ENCODE results near the gene MRPL10. TPM values are rescaled to one million over a fixed set of nuclear protein-coding genes. Genes with fewer than 3 reads are reported as not detected.

Gene MRPL10
- total RNA-seq, 1 donor from 2014 or later: 33.5 TPM

- DNase-seq (ENCODE audit: low spot score): no peak
These were observed 8.8 kb upstream of the MRPL10 start for GRCh38 chr17:47840001-47840741.

GRCh38 chr17:47839071-47839470 is 7.7 kb upstream of the MRPL10 start:
- DNase-seq (ENCODE audit: low spot score): no peak

GRCh38 chr17:47838636-47839035 is 7.3 kb upstream of the MRPL10 start:
- DNase-seq (ENCODE audit: low spot score): no peak

GRCh38 chr17:47837401-47838039 is 6.2 kb upstream of the MRPL10 start:
- no peak for DNase-seq (ENCODE audit: low spot score)

- DNase-seq (ENCODE audit: low spot score): no peak
These were observed 5.3 kb upstream of the MRPL10 start for GRCh38 chr17:47836601-47837000.

- DNase-seq (ENCODE audit: low spot score): no peak
These were observed 3.4 kb upstream of the MRPL10 start for GRCh38 chr17:47834756-47835155.

GRCh38 chr17:47831934-47832327 is 590 bp upstream of the MRPL10 start:
- DNase-seq (ENCODE audit: low spot score): no peak

- no peak for DNase-seq (ENCODE audit: low spot score)
These were observed 842 bp downstream of the MRPL10 start for GRCh38 chr17:47830396-47831002.

- DNase-seq (ENCODE audit: low spot score): no peak
These were observed 1.5 kb downstream of the MRPL10 start for GRCh38 chr17:47829870-47830269.

- DNase-seq (ENCODE audit: low spot score): no peak
These were observed 7.8 kb downstream of the MRPL10 start for GRCh38 chr17:47823519-47823918.

GRCh38 chr17:47822785-47823184 is 8.6 kb downstream of the MRPL10 start:
- DNase-seq (ENCODE audit: low spot score): no peak

- DNase-seq (ENCODE audit: low spot score): peak; percentile 94
These were observed 9.6 kb downstream of the MRPL10 start, which contains the start of gene OSBPL7 for GRCh38 chr17:47821424-47822391. OSBPL7 (minus strand) TSS chr17:47821794; CDS start chr17:47820278, 1,516 bp downstream.

GRCh38 chr17:47821031-47821423 is 10.3 kb downstream of the MRPL10 start:
- DNase-seq (ENCODE audit: low spot score): no peak

- no peak for DNase-seq (ENCODE audit: low spot score)
These were observed 11.1 kb downstream of the MRPL10 start for GRCh38 chr17:47820033-47820789.

- no peak for DNase-seq (ENCODE audit: low spot score)
These were observed 11.9 kb downstream of the MRPL10 start for GRCh38 chr17:47819475-47819874.

- no peak for DNase-seq (ENCODE audit: low spot score)
These were observed 13.2 kb downstream of the MRPL10 start for GRCh38 chr17:47818002-47818695.

GRCh38 chr17:47816947-47817346 is 14.4 kb downstream of the MRPL10 start:
- DNase-seq (ENCODE audit: low spot score): no peak

- no peak for DNase-seq (ENCODE audit: low spot score)
These were observed 15.1 kb downstream of the MRPL10 start for GRCh38 chr17:47816111-47816735.

Data from mesenteric fat pad (tissue), 1 donor.